ENCODE data around the gene TYRP1. TPM values are rescaled to one million over a fixed set of nuclear protein-coding genes. Genes with fewer than 3 reads are reported as not detected.

TYRP1 gene
- total RNA-seq, 4 donors from 2014 or later: 0.63 to 0.83 TPM; not detected in 2

DNA sequence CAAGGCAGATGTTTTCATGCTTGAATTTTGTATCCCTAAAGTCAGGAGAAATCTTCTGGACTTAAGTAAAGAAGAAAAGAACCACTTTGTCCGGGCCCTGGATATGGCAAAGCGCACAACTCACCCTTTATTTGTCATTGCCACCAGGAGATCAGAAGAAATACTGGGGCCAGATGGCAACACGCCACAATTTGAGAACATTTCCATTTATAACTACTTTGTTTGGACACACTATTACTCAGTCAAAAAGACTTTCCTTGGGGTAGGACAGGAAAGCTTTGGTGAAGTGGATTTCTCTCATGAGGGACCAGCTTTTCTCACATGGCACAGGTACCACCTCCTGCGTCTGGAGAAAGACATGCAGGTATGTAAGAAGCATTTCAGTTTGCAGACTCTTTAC is 2.3 kb downstream of the TYRP1 start:
- peaks cover 3 to 36% (median 30%) of the 10 kb centered on the region in 4 donors for H3K4me1 ChIP-seq
- 43% methylated on average over 4 of the region's 4 CpGs for WGBS
- H3K36me3 ChIP-seq: no peaks in the 10 kb centered on the region
- TF ChIP-seq POLR2AphosphoS5 (IDR thresholded peaks at IDR 0.05) (no peak), EP300 (IDR thresholded peaks at IDR 0.05) (no peak), POLR2A (IDR thresholded peaks at IDR 0.05; ENCODE audit: low read depth) (no peak)
- TF ChIP-seq, protein P1, sequence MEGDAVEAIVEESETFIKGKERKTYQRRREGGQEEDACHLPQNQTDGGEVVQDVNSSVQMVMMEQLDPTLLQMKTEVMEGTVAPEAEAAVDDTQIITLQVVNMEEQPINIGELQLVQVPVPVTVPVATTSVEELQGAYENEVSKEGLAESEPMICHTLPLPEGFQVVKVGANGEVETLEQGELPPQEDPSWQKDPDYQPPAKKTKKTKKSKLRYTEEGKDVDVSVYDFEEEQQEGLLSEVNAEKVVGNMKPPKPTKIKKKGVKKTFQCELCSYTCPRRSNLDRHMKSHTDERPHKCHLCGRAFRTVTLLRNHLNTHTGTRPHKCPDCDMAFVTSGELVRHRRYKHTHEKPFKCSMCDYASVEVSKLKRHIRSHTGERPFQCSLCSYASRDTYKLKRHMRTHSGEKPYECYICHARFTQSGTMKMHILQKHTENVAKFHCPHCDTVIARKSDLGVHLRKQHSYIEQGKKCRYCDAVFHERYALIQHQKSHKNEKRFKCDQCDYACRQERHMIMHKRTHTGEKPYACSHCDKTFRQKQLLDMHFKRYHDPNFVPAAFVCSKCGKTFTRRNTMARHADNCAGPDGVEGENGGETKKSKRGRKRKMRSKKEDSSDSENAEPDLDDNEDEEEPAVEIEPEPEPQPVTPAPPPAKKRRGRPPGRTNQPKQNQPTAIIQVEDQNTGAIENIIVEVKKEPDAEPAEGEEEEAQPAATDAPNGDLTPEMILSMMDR (IDR thresholded peaks at IDR 0.05): no peak
- H3K27me3 ChIP-seq: no peaks in the 10 kb centered on the region
- DNase-seq (ENCODE audit: extremely low spot score): no peak
- no peaks in the 10 kb centered on the region for H3K9me3 ChIP-seq
- no peak overlapping the region for H3K27ac ChIP-seq (replicated peaks in 1 of 4)
- no peak overlapping the region for H3K4me3 ChIP-seq
- intact Hi-C loops (cut with DNase I): no loop called here

DNA sequence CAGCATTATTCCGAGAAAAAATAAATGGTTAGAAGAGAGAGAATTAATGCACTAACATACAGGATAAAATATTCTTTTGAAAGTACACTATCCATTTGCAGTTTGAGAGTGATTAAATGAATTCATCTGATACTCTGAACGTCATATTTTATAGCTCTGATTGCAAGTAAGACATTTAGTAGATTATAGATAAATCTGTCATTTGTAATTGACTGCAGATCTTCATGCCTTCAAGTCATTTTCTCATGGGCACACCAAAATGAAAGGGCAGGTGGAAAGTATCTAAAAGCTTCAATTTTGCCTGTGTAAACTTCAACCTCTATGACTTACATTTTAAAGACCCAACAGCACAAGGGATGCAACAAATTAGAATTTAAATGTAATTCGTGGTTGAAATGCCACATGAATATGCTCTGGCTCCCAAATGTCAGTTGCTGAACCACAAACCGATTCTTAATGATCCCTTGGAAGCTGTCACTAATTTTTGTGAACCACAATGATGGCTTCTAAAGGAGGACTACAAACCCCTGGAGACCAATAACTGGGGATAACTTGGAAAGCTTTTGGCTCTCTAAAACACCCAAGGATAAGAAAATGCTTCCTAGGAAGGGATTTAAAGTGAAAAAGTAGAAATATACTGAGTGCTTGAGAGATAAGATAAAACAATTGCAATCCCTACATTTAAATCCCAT is 3.9 kb downstream of the TYRP1 start:
- Histone ChIP-seq H3K4me3 (no peak overlapping the region), H3K27me3 (no peaks in the 10 kb centered on the region), H3K4me1 (peaks cover 3 to 42% (median 30%) of the 10 kb centered on the region in 4 donors), H3K27ac (replicated peaks in 1 of 4) (no peak overlapping the region), H3K36me3 (no peaks in the 10 kb centered on the region), H3K9me3 (no peaks in the 10 kb centered on the region)
- TF ChIP-seq EP300 (IDR thresholded peaks at IDR 0.05) (no peak), POLR2AphosphoS5 (IDR thresholded peaks at IDR 0.05) (no peak), POLR2A (IDR thresholded peaks at IDR 0.05; ENCODE audit: low read depth) (no peak)
- TF ChIP-seq, protein P1 (IDR thresholded peaks at IDR 0.05): no peak
- intact Hi-C loops (cut with DNase I): no loop called here
- DNase-seq (ENCODE audit: extremely low spot score): no peak
- 63% methylated on average over 4 of the region's 4 CpGs for WGBS

DNA sequence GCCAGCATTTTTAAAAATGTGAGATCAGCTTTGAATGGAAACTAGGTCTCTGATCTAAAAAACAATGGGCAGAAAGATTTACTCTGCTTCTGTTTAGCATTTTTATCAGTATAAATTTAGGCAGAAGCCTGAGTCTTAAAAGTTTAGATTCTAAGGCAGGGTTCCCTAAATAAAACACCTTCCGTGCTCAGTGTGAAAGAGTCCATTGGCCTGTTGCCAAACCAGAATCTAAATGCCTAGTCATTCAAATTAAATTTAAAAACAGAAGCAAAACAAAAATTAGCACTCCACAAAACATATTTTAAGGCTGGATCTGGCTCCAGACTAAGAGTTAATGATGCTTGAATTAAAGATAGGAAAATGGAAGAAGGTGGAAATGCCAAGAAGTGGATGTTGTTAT is 4.5 kb downstream of the TYRP1 start:
- peaks cover 3 to 42% (median 30%) of the 10 kb centered on the region in 4 donors for H3K4me1 ChIP-seq
- peak overlapping the region in 2 of 4 donors; percentile 17 to 66 for H3K27ac ChIP-seq (replicated peaks in 1 of 4)
- H3K36me3 ChIP-seq: no peaks in the 10 kb centered on the region
- TF ChIP-seq, protein P1 (IDR thresholded peaks at IDR 0.05): no peak
- TF ChIP-seq EP300 (IDR thresholded peaks at IDR 0.05): no peak
- TF ChIP-seq POLR2A (IDR thresholded peaks at IDR 0.05; ENCODE audit: low read depth): no peak
- no peak for TF ChIP-seq POLR2AphosphoS5 (IDR thresholded peaks at IDR 0.05)
- no peaks in the 10 kb centered on the region for H3K27me3 ChIP-seq
- intact Hi-C loops (cut with DNase I): no loop called here
- 14% methylated on average over 1 of the region's 1 CpG for WGBS
- H3K9me3 ChIP-seq: no peaks in the 10 kb centered on the region
- no peak for DNase-seq (ENCODE audit: extremely low spot score)
- H3K4me3 ChIP-seq: no peak overlapping the region

DNA sequence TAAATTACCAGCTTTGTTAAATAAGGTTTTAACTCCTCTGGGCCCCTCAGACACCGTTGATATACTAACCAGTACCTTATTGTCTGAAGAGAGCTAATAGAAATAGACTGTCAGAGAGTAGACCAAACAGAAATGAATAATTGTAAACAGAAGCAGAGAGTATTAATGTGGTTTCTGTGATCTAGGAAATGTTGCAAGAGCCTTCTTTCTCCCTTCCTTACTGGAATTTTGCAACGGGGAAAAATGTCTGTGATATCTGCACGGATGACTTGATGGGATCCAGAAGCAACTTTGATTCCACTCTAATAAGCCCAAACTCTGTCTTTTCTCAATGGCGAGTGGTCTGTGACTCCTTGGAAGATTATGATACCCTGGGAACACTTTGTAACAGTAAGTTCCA is 5.1 kb downstream of the TYRP1 start:
- Histone ChIP-seq H3K4me1 (peaks cover 3 to 42% (median 30%) of the 10 kb centered on the region in 4 donors), H3K27ac (replicated peaks in 1 of 4) (peak overlapping the region in 3 of 4 donors; percentile 17 to 66 (median 40)), H3K9me3 (no peaks in the 10 kb centered on the region), H3K36me3 (no peaks in the 10 kb centered on the region), H3K27me3 (no peaks in the 10 kb centered on the region), H3K4me3 (no peak overlapping the region)
- WGBS: 12% methylated on average over 4 of the region's 4 CpGs
- TF ChIP-seq, protein P1 (IDR thresholded peaks at IDR 0.05): no peak
- no peak for TF ChIP-seq POLR2A (IDR thresholded peaks at IDR 0.05; ENCODE audit: low read depth)
- no peak for TF ChIP-seq EP300 (IDR thresholded peaks at IDR 0.05)
- TF ChIP-seq POLR2AphosphoS5 (IDR thresholded peaks at IDR 0.05): peak in 1 of 2 donors; percentile 13
- no peak for DNase-seq (ENCODE audit: extremely low spot score)
- intact Hi-C loops (cut with DNase I): no loop called here
